Coronary artery (tissue), 2 donors: ENCODE results near the gene DCK.

Source experiments
- DNase-seq: peaks from one replicate; pipeline ENCODE4 v3.0.0-alpha.2; 2017; ENCODE audit warnings: low spot score
- H3K27ac ChIP-seq, 2 donors: fragments of 200-600 bp; sonication (generic); one replicate each; pipeline ENCODE4 v1.5.1; 2016 to 2019
- H3K4me3 ChIP-seq: fragments of 200-600 bp; sonication (generic); 2 replicates; pipeline ENCODE4 v1.5.1; 2016; ENCODE audit warnings: mild to moderate bottlenecking, moderate library complexity
- TF ChIP-seq, protein P1 (sequence below): fragments of 200-600 bp; sonication (generic); IDR thresholded peaks from one replicate; pipeline ENCODE4 v1.5.1; 2019; ENCODE audit warnings: antibody characterized with exemption

The DCK gene

GRCh38 chr4:70956549-70957210, 36.8 kb upstream of the DCK start:
- DNase-seq = no peak
- H3K4me3 ChIP-seq = no peak overlapping the region
- TF ChIP-seq, protein P1, sequence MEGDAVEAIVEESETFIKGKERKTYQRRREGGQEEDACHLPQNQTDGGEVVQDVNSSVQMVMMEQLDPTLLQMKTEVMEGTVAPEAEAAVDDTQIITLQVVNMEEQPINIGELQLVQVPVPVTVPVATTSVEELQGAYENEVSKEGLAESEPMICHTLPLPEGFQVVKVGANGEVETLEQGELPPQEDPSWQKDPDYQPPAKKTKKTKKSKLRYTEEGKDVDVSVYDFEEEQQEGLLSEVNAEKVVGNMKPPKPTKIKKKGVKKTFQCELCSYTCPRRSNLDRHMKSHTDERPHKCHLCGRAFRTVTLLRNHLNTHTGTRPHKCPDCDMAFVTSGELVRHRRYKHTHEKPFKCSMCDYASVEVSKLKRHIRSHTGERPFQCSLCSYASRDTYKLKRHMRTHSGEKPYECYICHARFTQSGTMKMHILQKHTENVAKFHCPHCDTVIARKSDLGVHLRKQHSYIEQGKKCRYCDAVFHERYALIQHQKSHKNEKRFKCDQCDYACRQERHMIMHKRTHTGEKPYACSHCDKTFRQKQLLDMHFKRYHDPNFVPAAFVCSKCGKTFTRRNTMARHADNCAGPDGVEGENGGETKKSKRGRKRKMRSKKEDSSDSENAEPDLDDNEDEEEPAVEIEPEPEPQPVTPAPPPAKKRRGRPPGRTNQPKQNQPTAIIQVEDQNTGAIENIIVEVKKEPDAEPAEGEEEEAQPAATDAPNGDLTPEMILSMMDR = no peak
- no peak overlapping the region for H3K27ac ChIP-seq

DNA sequence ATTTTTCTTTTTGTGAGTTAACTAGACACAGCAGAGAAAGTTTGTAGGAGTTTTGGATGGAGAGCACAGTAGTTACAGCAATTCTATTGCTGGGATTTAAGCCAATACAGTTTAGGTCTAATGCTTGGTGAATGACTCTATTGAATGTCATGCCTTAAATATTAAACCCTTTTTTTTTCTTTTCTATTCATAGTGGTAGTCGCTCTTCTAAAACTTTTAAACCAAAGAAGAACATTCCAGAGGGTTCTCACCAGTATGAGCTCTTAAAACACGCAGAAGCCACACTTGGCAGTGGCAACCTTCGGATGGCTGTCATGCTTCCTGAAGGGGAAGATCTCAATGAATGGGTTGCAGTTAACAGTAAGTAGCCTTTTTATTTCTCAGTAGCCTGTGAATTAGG, 34.8 kb upstream of the DCK start:
- H3K4me3 ChIP-seq = no peak overlapping the region
- no peak for DNase-seq
- no peak overlapping the region for H3K27ac ChIP-seq
- TF ChIP-seq, protein P1 = no peak

DNA sequence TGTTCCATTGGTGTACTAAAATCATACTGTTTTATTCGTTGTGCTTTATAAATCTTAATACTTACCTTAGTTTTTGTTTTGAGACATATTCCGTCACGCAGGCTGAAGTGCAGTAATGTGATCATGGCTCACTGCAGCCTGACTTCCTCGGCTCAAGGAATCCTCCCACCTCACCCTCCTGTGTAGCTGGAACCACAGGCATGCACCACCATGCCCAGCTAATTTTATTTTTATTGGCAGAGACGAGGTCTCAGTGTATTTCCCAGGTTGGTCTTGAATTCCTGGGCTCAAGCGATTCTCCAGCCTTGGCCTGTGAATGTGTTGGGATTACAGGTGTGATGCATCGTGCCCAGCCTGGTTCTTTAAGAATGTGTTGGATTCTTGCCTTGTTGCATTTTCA, 24.4 kb upstream of the DCK start:
- TF ChIP-seq, protein P1 = no peak
- Histone ChIP-seq H3K27ac (no peak overlapping the region), H3K4me3 (no peak overlapping the region)
- no peak for DNase-seq

DNA sequence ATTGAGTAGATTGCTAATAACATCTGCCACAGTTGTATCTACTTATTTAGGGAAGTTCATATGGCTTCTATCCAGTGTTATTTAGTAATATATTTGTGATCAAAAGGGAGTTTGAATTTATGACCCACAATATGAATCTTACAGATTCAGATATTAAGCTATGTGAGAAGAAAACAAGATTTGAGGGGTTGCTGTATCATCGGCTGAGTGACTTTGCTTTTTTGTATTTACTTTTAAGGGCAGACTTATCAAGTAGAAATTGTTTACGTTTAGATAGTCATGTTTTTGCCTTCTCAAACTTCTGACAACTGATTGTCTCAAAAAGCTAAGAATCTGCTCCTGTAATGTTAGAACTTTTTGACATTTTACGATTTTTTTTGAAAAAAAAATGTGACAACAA, 17.2 kb upstream of the DCK start:
- TF ChIP-seq, protein P1 = no peak
- DNase-seq = no peak
- H3K27ac ChIP-seq = no peak overlapping the region
- H3K4me3 ChIP-seq = no peak overlapping the region

DNA sequence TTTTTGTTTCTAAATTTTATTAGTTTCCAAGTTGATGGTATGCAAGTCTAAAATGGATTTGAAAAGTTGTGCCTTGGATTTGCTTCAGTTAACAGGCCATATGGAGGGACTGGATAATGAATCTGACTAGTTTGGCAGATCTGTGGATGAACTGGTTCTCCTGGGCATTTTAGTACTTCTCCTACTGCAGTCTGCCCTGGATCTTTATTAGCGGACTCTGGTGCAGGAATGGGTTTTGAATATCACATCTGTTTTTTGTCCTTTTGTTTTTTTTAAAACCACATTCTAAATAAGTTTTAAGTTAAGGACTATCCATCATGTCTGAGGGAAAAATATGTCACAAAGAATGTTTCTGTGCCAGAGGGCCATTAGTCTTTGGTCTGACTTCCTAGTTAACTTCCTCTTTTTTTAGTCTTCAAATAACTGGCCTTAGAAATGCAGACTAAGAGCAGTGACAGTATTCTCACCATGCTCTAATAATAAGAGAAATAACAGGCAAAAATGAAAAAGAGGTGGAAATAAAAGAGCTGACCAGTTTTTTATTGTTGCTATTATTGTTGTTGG, 13.9 kb upstream of the DCK start:
- DNase-seq = no peak
- H3K27ac ChIP-seq = no peak overlapping the region
- TF ChIP-seq, protein P1 = no peak
- H3K4me3 ChIP-seq = no peak overlapping the region

GRCh38 chr4:70980196-70980595, 13.3 kb upstream of the DCK start:
- TF ChIP-seq, protein P1 = no peak
- no peak overlapping the region for H3K4me3 ChIP-seq
- DNase-seq = no peak
- H3K27ac ChIP-seq = peak overlapping the region in 1 of 2 donors; percentile 17

- TF ChIP-seq, protein P1 = no peak
- Histone ChIP-seq H3K4me3 (no peak overlapping the region), H3K27ac (no peak overlapping the region)
- no peak for DNase-seq
Measured at GRCh38 chr4:70984106-70984505, 9.3 kb upstream of the DCK start.
